Neural cell (in vitro differentiated cells): Measurements from ENCODE around the gene SND1.

Experiments used
- EP300 ChIP-seq: fragments of 450-650 bp; conservative IDR thresholded peaks from 2 replicates; pipeline ENCODE4 v1.6.1; 2014; ENCODE audit warnings: antibody characterized with exemption, mild to moderate bottlenecking, moderate library complexity; ENCODE audit not compliant: poor library complexity, severe bottlenecking
- MXI1 ChIP-seq: fragments of 450-650 bp; conservative IDR thresholded peaks from 2 replicates; pipeline ENCODE4 v1.6.1; 2014; ENCODE audit warnings: antibody characterized with exemption, mild to moderate bottlenecking; ENCODE audit not compliant: poor library complexity, severe bottlenecking
- RAD21 ChIP-seq: fragments of 450-650 bp; conservative IDR thresholded peaks from 2 replicates; pipeline ENCODE4 v1.6.1; 2014; ENCODE audit warnings: antibody characterized with exemption, mild to moderate bottlenecking, moderate library complexity
- TF ChIP-seq, protein P1 (sequence below): fragments of 450-650 bp; IDR thresholded peaks from 2 replicates; pipeline ENCODE4 v1.5.1; 2014; ENCODE audit warnings: antibody characterized with exemption, mild to moderate bottlenecking, moderate library complexity; ENCODE audit not compliant: poor library complexity, severe bottlenecking

DNA sequence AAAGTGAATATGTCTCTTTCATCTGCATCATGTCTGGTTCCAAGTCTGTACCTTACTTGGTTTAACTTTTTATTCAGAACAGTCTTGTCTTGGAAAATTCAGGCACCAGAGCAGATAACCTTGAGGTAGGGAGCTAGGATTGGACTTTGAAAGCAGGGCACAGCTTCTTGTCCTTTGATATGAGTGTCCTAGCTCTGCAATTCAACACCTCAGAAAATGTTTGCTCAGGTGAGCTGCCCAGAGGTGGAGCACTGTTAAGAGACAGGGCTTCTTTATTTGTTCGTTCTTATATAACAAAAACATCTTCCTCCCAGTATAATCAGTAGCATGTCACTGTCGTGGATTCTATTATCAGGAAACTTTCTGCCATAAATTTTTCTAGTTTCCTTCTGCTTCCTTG is 260.9 kb downstream of the SND1 start:
- no peak for TF ChIP-seq RAD21
- TF ChIP-seq, protein P1, sequence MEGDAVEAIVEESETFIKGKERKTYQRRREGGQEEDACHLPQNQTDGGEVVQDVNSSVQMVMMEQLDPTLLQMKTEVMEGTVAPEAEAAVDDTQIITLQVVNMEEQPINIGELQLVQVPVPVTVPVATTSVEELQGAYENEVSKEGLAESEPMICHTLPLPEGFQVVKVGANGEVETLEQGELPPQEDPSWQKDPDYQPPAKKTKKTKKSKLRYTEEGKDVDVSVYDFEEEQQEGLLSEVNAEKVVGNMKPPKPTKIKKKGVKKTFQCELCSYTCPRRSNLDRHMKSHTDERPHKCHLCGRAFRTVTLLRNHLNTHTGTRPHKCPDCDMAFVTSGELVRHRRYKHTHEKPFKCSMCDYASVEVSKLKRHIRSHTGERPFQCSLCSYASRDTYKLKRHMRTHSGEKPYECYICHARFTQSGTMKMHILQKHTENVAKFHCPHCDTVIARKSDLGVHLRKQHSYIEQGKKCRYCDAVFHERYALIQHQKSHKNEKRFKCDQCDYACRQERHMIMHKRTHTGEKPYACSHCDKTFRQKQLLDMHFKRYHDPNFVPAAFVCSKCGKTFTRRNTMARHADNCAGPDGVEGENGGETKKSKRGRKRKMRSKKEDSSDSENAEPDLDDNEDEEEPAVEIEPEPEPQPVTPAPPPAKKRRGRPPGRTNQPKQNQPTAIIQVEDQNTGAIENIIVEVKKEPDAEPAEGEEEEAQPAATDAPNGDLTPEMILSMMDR, result no peak
- no peak for TF ChIP-seq MXI1
- no peak for TF ChIP-seq EP300
